ENCODE measurements around the gene ZBTB7C. TPM values are rescaled to one million over a fixed set of nuclear protein-coding genes. Genes with fewer than 3 reads are reported as not detected.

The ZBTB7C gene
- total RNA-seq, 1 donor from 2014 or later: 7.4 TPM

- TF ChIP-seq CTCF (IDR thresholded peaks at IDR 0.05; ENCODE audit: unreplicated experiment): no peak
- Mint-ChIP-seq H3K9me3 (no peaks in the 10 kb centered on the region), H3K36me3 (no peaks in the 10 kb centered on the region), H3K27ac (peak overlapping the region; percentile 34), H3K4me1 (peaks cover 42% of the 10 kb centered on the region), H3K4me3 (peak overlapping the region; percentile 54), H3K27me3 (ENCODE audit: low read depth) (peaks cover 11% of the 10 kb centered on the region)
- no peak for DNase-seq (ENCODE audit: low spot score in 2 of 2, unreplicated experiment in 2 of 2)
These were observed 248.6 kb downstream of the ZBTB7C start for GRCh38 chr18:48160622-48161021.

GRCh38 chr18:48159816-48160215 is 249.4 kb downstream of the ZBTB7C start:
- no peak for TF ChIP-seq CTCF (IDR thresholded peaks at IDR 0.05; ENCODE audit: unreplicated experiment)
- H3K27ac Mint-ChIP-seq: no peak overlapping the region
- peaks cover 11% of the 10 kb centered on the region for H3K27me3 Mint-ChIP-seq (ENCODE audit: low read depth)
- no peaks in the 10 kb centered on the region for H3K36me3 Mint-ChIP-seq
- H3K4me1 Mint-ChIP-seq: peaks cover 36% of the 10 kb centered on the region
- H3K4me3 Mint-ChIP-seq: no peak overlapping the region
- DNase-seq (ENCODE audit: low spot score in 2 of 2, unreplicated experiment in 2 of 2): no peak
- H3K9me3 Mint-ChIP-seq: no peaks in the 10 kb centered on the region

GRCh38 chr18:48158721-48159120 is 250.5 kb downstream of the ZBTB7C start:
- DNase-seq (ENCODE audit: low spot score in 2 of 2, unreplicated experiment in 2 of 2): no peak
- no peak overlapping the region for H3K27ac Mint-ChIP-seq
- peaks cover 27% of the 10 kb centered on the region for H3K4me1 Mint-ChIP-seq
- peaks cover 11% of the 10 kb centered on the region for H3K27me3 Mint-ChIP-seq (ENCODE audit: low read depth)
- H3K36me3 Mint-ChIP-seq: no peaks in the 10 kb centered on the region
- no peaks in the 10 kb centered on the region for H3K9me3 Mint-ChIP-seq
- H3K4me3 Mint-ChIP-seq: no peak overlapping the region
- TF ChIP-seq CTCF (IDR thresholded peaks at IDR 0.05; ENCODE audit: unreplicated experiment): no peak

- H3K9me3 Mint-ChIP-seq: no peaks in the 10 kb centered on the region
- H3K27ac Mint-ChIP-seq: no peak overlapping the region
- no peak for DNase-seq (ENCODE audit: low spot score in 2 of 2, unreplicated experiment in 2 of 2)
- peaks cover 11% of the 10 kb centered on the region for H3K27me3 Mint-ChIP-seq (ENCODE audit: low read depth)
- TF ChIP-seq CTCF (IDR thresholded peaks at IDR 0.05; ENCODE audit: unreplicated experiment): no peak
- H3K4me3 Mint-ChIP-seq: no peak overlapping the region
- peaks cover 19% of the 10 kb centered on the region for H3K4me1 Mint-ChIP-seq
- no peaks in the 10 kb centered on the region for H3K36me3 Mint-ChIP-seq
These were observed 251.2 kb downstream of the ZBTB7C start for GRCh38 chr18:48157956-48158355.

GRCh38 chr18:48155856-48156255 is 253.3 kb downstream of the ZBTB7C start:
- Mint-ChIP-seq H3K4me1 (peaks cover 13% of the 10 kb centered on the region), H3K27ac (no peak overlapping the region), H3K36me3 (no peaks in the 10 kb centered on the region), H3K27me3 (ENCODE audit: low read depth) (peaks cover 11% of the 10 kb centered on the region), H3K9me3 (no peaks in the 10 kb centered on the region), H3K4me3 (no peak overlapping the region)
- no peak for DNase-seq (ENCODE audit: low spot score in 2 of 2, unreplicated experiment in 2 of 2)
- no peak for TF ChIP-seq CTCF (IDR thresholded peaks at IDR 0.05; ENCODE audit: unreplicated experiment)

GRCh38 chr18:48154828-48155227 is 254.4 kb downstream of the ZBTB7C start:
- no peak for DNase-seq (ENCODE audit: low spot score in 2 of 2, unreplicated experiment in 2 of 2)
- no peak overlapping the region for H3K27ac Mint-ChIP-seq
- H3K36me3 Mint-ChIP-seq: no peaks in the 10 kb centered on the region
- H3K27me3 Mint-ChIP-seq (ENCODE audit: low read depth): peaks cover 11% of the 10 kb centered on the region
- peaks cover 8% of the 10 kb centered on the region for H3K4me1 Mint-ChIP-seq
- no peaks in the 10 kb centered on the region for H3K9me3 Mint-ChIP-seq
- no peak for TF ChIP-seq CTCF (IDR thresholded peaks at IDR 0.05; ENCODE audit: unreplicated experiment)
- no peak overlapping the region for H3K4me3 Mint-ChIP-seq

All from mesothelial cell of epicardium (in vitro differentiated cells).